GM12878 (cell line): ENCODE data around the gene ABCA13. TPM values are rescaled to one million over a fixed set of nuclear protein-coding genes. Genes with fewer than 3 reads are reported as not detected.

ENCODE experiments used
- ATAC-seq: fragments of 200-7000 bp; cut with Tn5 transposase; 3 replicates; pipeline ENCODE4 v1.9.1; 2020; ENCODE audit warnings: mild to moderate bottlenecking, moderate library complexity
- BruUV-seq: library from RNA; stranded (reverse); fragments of 400-500 nt; replicated peaks from 2 replicates; lab custom pipeline; 2021; lab: Mats Ljungman, UMichigan
- CTCF ChIA-PET: fragments of 300-600 bp; sonication (Branson Sonifier 250); formaldehyde crosslinking; extraction: SDS; loops from one replicate; lab custom pipeline; 2021; ENCODE audit warnings: inconsistent platforms; lab: Yijun Ruan, JAX
- POLR2A ChIA-PET: fragments of 350-600 bp; formaldehyde crosslinking; extraction: SDS; loops from one replicate; lab custom pipeline; 2021; ENCODE audit warnings: inconsistent platforms; lab: Charles Lee
- RAD21 ChIA-PET: fragments of 300-600 bp; sonication (Branson Sonifier 250); formaldehyde crosslinking; loops from one replicate; lab custom pipeline; 2023; ENCODE audit warnings: antibody characterized with exemption; ENCODE audit not compliant: unreplicated experiment; lab: Charles Lee
- SMC1A ChIA-PET: fragments of 300-600 bp; sonication (Branson Sonifier 250); formaldehyde crosslinking; loops from one replicate; lab custom pipeline; 2023; ENCODE audit not compliant: unreplicated experiment, uncharacterized antibody; lab: Charles Lee
- DNase-seq: peaks from one replicate; pipeline ENCODE4 v3.0.0-alpha.2; 2011; ENCODE audit warnings: low read depth, low spot score
- FAIRE-seq: peaks from 3 replicates; lab custom pipeline; 2011; peaks lifted over from hg19 to GRCh38; lab: Jason Lieb, UNC
- H2AFZ ChIP-seq: 2 replicates; pipeline ENCODE4 v1.6.0; 2011; ENCODE audit warnings: low read depth, low read length, control low read depth; ENCODE audit not compliant: control insufficient read depth
- H3K27ac ChIP-seq: 2 replicates; pipeline ENCODE4 v1.5.1; 2011; ENCODE audit warnings: control low read depth; ENCODE audit not compliant: control insufficient read depth, insufficient read depth
- H3K27me3 ChIP-seq, 2 experiments: replicated peaks in 1 of 2; 2 replicates each; pipeline versions ENCODE4 v1.6.0 to v1.6.1; 2011; ENCODE audit warnings: low read length in 1 of 2; ENCODE audit not compliant: control insufficient read depth in 2 of 2, insufficient read depth in 2 of 2
- H3K36me3 ChIP-seq, 2 experiments: 2 replicates each; pipeline ENCODE4 v1.5.1; 2011; ENCODE audit warnings: low read length in 1 of 2; ENCODE audit not compliant: control insufficient read depth in 2 of 2, insufficient read depth in 2 of 2
- H3K4me1 ChIP-seq: 2 replicates; pipeline ENCODE4 v1.6.1; 2011; ENCODE audit warnings: mild to moderate bottlenecking, low read length, moderate library complexity, mixed read lengths; ENCODE audit not compliant: control insufficient read depth, insufficient read depth
- H3K4me2 ChIP-seq: 2 replicates; pipeline ENCODE4 v1.6.0; 2011; ENCODE audit warnings: control low read depth; ENCODE audit not compliant: control insufficient read depth, insufficient read depth
- H3K4me3 ChIP-seq: fragments of 200-600 bp; sonication (generic); 2 replicates; pipeline ENCODE4 v1.5.1; 2016
- H3K79me2 ChIP-seq: 2 replicates; pipeline ENCODE4 v1.6.0; 2011; ENCODE audit warnings: low read length; ENCODE audit not compliant: control insufficient read depth, insufficient read depth
- H3K9ac ChIP-seq: 2 replicates; pipeline ENCODE4 v1.8.0; 2011; ENCODE audit warnings: low read length, control low read depth, mixed read lengths; ENCODE audit not compliant: control insufficient read depth, insufficient read depth
- H3K9me3 ChIP-seq: replicated peaks from 3 replicates; pipeline ENCODE4 v1.5.1; 2011; ENCODE audit warnings: mild to moderate bottlenecking, low read length; ENCODE audit not compliant: control insufficient read depth, insufficient read depth
- H4K20me1 ChIP-seq: 2 replicates; pipeline ENCODE4 v1.6.0; 2011; ENCODE audit not compliant: control insufficient read depth, insufficient read depth
- ATF7 ChIP-seq: fragments of 450-650 bp; IDR thresholded peaks from 2 replicates; pipeline ENCODE4 v1.6.1; 2016; ENCODE audit warnings: low read depth, mild to moderate bottlenecking
- BMI1 ChIP-seq: fragments of 450-650 bp; IDR thresholded peaks from 2 replicates; pipeline ENCODE4 v1.6.1; 2016; ENCODE audit warnings: mild to moderate bottlenecking, moderate library complexity, borderline replicate concordance
- EP300 ChIP-seq, 2 experiments: fragments of 150-350 bp in 1 of 2; IDR thresholded peaks; 2 replicates each; pipeline ENCODE4 v1.6.1; 2011 to 2012; ENCODE audit warnings: low read depth in 2 of 2, low read length in 2 of 2, borderline replicate concordance in 1 of 2, improper control_type of control experiment in 1 of 2, inconsistent platforms in 1 of 2; ENCODE audit not compliant: control insufficient read depth in 1 of 2
- IRF3 ChIP-seq: fragments of 450-650 bp; IDR thresholded peaks from 2 replicates; pipeline ENCODE4 v1.6.1; 2014; ENCODE audit warnings: mild to moderate bottlenecking
- KAT2A ChIP-seq: conservative IDR thresholded peaks from 2 replicates; pipeline ENCODE4 v1.6.1; 2011; ENCODE audit warnings: low read depth, low read length; ENCODE audit not compliant: control insufficient read depth
- MAX ChIP-seq: IDR thresholded peaks from 2 replicates; pipeline ENCODE4 v1.6.1; 2012; ENCODE audit warnings: low read depth, low read length, improper control_type of control experiment
- MXI1 ChIP-seq: fragments of 150-350 bp; IDR thresholded peaks from 2 replicates; pipeline ENCODE4 v1.6.1; 2011; ENCODE audit warnings: low read depth, mild to moderate bottlenecking, inconsistent platforms, low read length, improper control_type of control experiment
- NBN ChIP-seq: fragments of 450-650 bp; IDR thresholded peaks from 2 replicates; pipeline ENCODE4 v1.6.1; 2016
- NFYA ChIP-seq: IDR thresholded peaks from 2 replicates; pipeline ENCODE4 v1.6.1; 2011; ENCODE audit warnings: low read depth, mild to moderate bottlenecking, low read length, improper control_type of control experiment, borderline replicate concordance
- NR2F1 ChIP-seq: fragments of 450-650 bp; conservative IDR thresholded peaks from 2 replicates; pipeline ENCODE4 v1.6.1; 2017; ENCODE audit warnings: mild to moderate bottlenecking
- NRF1 ChIP-seq: conservative IDR thresholded peaks from 2 replicates; pipeline ENCODE4 v1.6.1; 2011; ENCODE audit warnings: mild to moderate bottlenecking, low read depth, low read length, improper control_type of control experiment
- PRDM15 ChIP-seq: fragments of 450-650 bp; formaldehyde crosslinking; IDR thresholded peaks from 2 replicates; pipeline ENCODE4 v1.4.0; 2020; ENCODE audit warnings: mild to moderate bottlenecking, moderate library complexity
- RAD21 ChIP-seq: IDR thresholded peaks from 2 replicates; pipeline ENCODE4 v1.6.1; 2011; ENCODE audit warnings: mild to moderate bottlenecking, low read depth, low read length, moderate library complexity; ENCODE audit not compliant: insufficient read depth
- SIN3A ChIP-seq: IDR thresholded peaks from 2 replicates; pipeline ENCODE4 v1.6.1; 2012; ENCODE audit warnings: low read depth, low read length, improper control_type of control experiment
- SMAD1 ChIP-seq: fragments of 450-650 bp; IDR thresholded peaks from 2 replicates; pipeline ENCODE4 v1.6.1; 2018; ENCODE audit warnings: mild to moderate bottlenecking, low read depth; ENCODE audit not compliant: partially characterized antibody
- SREBF2 ChIP-seq: IDR thresholded peaks from 2 replicates; pipeline ENCODE4 v1.6.1; 2012; ENCODE audit warnings: mild to moderate bottlenecking, low read length
- ZBTB33 ChIP-seq: fragments of 450-650 bp; IDR thresholded peaks from 2 replicates; pipeline ENCODE4 v1.6.1; 2017; ENCODE audit warnings: mild to moderate bottlenecking
- WGBS: methylation state at CpG from one replicate; pipeline ENCODE4 v1.1.6; 2016; ENCODE audit warnings: low lambda C conversion rate; ENCODE audit not compliant: insufficient replicate concordance, insufficient coverage; ENCODE audit errors: missing lambda C conversion rate; 5-methylcytosine and 5-hydroxymethylcytosine counted together
- in situ Hi-C: fragments of 300-500 bp; cut with MboI; formaldehyde crosslinking; loops from 9 replicates; pipeline ENCODE4 v1.14.3; 2018; ENCODE audit warnings: mixed read lengths
- intact Hi-C: fragments of 100-400 bp; cut with micrococcal nuclease; formaldehyde crosslinking; loops from one replicate; pipeline ENCODE4 v1.14.2; 2022; ENCODE audit not compliant: unreplicated experiment
- polyA plus RNA-seq, 11 experiments: library from polyadenylated mRNA; depleted of rRNA in 4 of 11; unstranded in 6 of 11; stranded (reverse) in 5 of 11; fragments of >200 nt; fragmentation: Nextera tagmentation in 4 of 11; fragmentation: Illumina TruSeq in 1 of 11; extraction: Ambion mirVana in 4 of 11; extraction: Trizol in 1 of 11; gene quantifications; 1 replicate in 1 of 11; 2 replicates in 10 of 11; pipeline versions ENCODE4 v1.2.1 to v1.2.3, GENCODE V29; 2011 to 2016; ENCODE audit warnings: inconsistent platforms in 2 of 11, missing spikeins in 2 of 11, low read depth in 1 of 11
- total RNA-seq, 4 experiments: library from RNA; depleted of rRNA in 3 of 4; stranded (reverse); fragments of >200 nt in 3 of 4; fragmentation: Illumina TruSeq in 1 of 4; extraction: Trizol in 1 of 4; gene quantifications; 2 replicates each; pipeline versions ENCODE4 v1.2.1 to v1.2.3, GENCODE V29; 2013 to 2021

Gene ABCA13
- total and polyA plus RNA-seq, 10 of the 15 experiments (the other 5 are each of a cell fraction or from before 2014, with no cell fraction given), result under 0.01 to 0.98 (median 0.04) TPM; not detected in 2

- TF ChIP-seq SMAD1, result no peak
- TF ChIP-seq ZBTB33, result no peak
- no peak for TF ChIP-seq RAD21
- no peak for TF ChIP-seq MXI1
- TF ChIP-seq NBN, result no peak
- no peak for TF ChIP-seq KAT2A
- no peak for TF ChIP-seq EP300 (IDR thresholded peaks at IDR 0.05; ENCODE audit: borderline replicate concordance in 1 of 2, control insufficient read depth in 1 of 2, low read depth in 2 of 2, low read length in 2 of 2)
- no peak for TF ChIP-seq ATF7
- no peak for TF ChIP-seq SIN3A
- TF ChIP-seq NFYA, result no peak
- no peak for TF ChIP-seq BMI1
- TF ChIP-seq PRDM15 (CRISPR knock-in tag), result no peak
- no peak for TF ChIP-seq NR2F1
- TF ChIP-seq MAX, result no peak
- TF ChIP-seq NRF1, result no peak
- TF ChIP-seq SREBF2, result no peak
- TF ChIP-seq IRF3, result no peak
- Histone ChIP-seq H3K27ac (no peak overlapping the region), H2AFZ (no peak overlapping the region), H4K20me1 (no peaks in the 10 kb centered on the region), H3K9me3 (no peaks in the 10 kb centered on the region), H3K79me2 (no peaks in the 10 kb centered on the region), H3K4me2 (no peak overlapping the region), H3K36me3 (no peaks in the 10 kb centered on the region), H3K4me3 (no peak overlapping the region), H3K27me3 (0 out of 4 replicates have a peak, but pooled peaks cover 0 to 2% of the 10 kb centered on the region in 2 experiments), H3K4me1 (no peaks in the 10 kb centered on the region), H3K9ac (no peak overlapping the region)
- no TSS peak for BruUV-seq
- ChIA-PET SMC1A (interaction anchor here (1.4 kb wide), 1 partner anchor 12 kb away, joined by 4 read pairs; no protein-coding TSS in a partner anchor), RAD21 (no interaction called here), CTCF (interaction anchor here (2.3 kb wide), 1 partner anchor 13 kb away, joined by 13 read pairs; no protein-coding TSS in a partner anchor), POLR2A (no interaction called here)
- DNase-seq (no peak), ATAC-seq (no peak), FAIRE-seq (no peak)
- in situ Hi-C loops (no loop called here), intact Hi-C loops (no loop called here)
- 38% methylated on average over 6 of the region's 6 CpGs for WGBS
These were observed 140.3 kb downstream of the ABCA13 start for GRCh38 chr7:48311464-48312100.
